ENCODE data around the gene AQP10. TPM values are rescaled to one million over a fixed set of nuclear protein-coding genes. Genes with fewer than 3 reads are reported as not detected.
"Not testable (repeated sequence)": the region's sequence is repeated elsewhere in the genome, so short reads cannot be mapped to it uniquely, and the experiment has no call there.

AQP10 gene
- total RNA-seq, 2 donors from 2014 or later = not detected

DNA sequence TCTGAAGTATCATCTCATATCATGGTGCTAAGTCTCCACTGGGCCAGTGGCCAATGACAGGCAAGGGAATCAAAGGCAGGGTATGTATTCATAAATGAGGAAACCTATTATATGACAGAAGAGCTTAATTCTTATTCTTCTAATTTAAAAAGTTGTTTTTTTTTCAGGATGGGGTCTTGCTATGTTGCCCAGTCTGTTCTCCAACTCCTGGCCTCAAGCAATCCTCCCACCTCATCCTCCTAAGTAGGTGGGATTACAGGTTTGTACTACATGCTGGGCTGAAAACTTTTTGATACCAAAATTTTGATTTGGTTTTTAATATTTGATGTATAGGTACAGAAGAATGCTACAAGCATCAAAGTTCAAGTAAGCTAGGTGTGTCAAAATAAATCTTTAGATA, 39.4 kb downstream of the AQP10 start:
- intact Hi-C loops (cut with DNase I) = no loop called here
- DNase-seq = no peak
- ATAC-seq = no peak

DNA sequence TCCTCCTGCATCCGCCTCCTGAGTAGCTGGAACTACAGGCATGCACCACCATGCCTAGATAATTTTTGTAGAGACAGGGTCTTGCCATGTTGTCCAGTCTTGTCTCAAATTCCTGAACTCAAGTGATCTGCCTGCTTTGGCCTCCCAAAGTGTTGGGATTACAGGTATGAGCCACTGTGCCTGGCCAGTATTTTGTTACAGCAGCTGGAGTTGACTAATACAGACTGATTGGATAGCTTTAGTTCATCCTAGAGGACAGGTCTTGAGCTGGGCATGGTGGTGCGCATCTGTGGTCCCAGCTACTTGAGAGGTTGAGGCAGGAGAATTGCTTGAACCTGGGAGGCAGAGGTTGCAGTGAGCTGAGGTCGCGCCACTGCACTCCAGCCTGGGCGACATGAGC, 40.0 kb downstream of the AQP10 start:
- DNase-seq; ATAC-seq; intact Hi-C loops (cut with DNase I): not testable (repeated sequence)

DNA sequence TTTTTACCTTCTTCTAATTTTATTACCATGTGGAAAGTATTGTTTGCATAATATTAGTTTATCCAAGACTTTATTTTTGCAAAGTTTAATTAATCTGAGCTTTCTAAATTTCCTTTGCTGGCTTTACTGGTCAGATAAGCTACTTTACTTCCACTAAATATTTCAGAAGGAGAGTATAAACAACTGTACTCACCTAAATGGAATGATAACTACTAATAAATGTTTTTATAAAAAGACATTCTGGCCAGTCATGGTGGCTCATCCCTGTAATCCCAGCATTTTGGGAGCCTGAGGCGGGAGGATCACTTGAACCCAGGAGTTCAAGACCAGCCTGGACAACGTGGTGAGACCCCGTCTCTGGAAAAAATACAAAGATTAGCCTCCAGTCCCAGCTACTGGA, 40.5 kb downstream of the AQP10 start:
- DNase-seq = no peak
- ATAC-seq = no peak
- intact Hi-C loops (cut with DNase I) = no loop called here

DNA sequence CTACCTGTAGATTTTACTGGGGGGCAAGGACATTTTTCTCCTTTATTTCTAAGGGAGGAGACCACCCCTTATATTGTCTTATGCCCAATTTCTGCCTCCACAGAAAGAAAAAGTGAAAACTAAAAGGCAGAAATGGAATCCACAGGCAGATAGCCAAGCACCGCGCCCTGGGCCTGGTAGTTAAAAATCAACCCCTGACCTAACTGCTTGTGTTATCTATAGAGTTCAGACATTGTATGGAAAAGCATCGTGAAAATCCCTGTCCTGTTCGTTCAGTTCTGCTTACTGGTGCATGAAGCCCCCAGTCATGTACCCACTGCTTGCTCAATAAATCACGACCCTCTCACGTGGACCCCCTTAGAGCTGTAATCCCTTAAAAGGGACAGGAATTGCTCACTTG, 50.5 kb downstream of the AQP10 start:
- ATAC-seq = no peak
- no peak for DNase-seq
- intact Hi-C loops (cut with DNase I) = no loop called here

DNA sequence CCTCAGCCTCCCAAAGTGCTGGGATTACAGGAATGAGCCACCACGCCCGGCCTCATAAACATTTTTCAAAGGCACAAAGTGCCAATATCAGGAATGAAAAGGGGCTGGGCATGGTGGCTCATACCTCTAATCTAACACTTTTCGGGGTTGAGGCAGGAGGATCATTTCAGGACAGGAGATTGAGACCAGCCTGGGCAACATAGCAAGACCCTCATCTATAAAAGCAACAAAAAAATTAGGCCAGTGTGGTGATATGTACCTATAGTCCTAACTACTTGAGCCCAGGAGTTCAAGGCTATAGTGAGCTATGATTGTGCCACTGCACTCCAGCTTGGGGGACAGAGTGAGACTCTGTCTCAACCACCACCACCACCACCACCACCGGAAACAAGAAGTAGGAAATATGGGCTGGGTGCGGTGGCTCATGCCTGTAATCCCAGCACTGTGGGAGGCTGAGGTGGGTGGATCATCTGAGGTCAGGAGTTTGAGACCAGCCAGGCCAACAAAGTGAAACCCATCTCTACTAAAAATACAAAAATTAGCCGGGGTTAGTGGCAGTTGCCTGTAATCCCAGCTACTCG, 53.0 kb downstream of the AQP10 start:
- intact Hi-C loops (cut with DNase I); DNase-seq; ATAC-seq: not testable (repeated sequence)

Other genes starting within 250 kb of the AQP10 start
- under 1 TPM; 0.13 to 0.74 TPM for gene NUP210L, start 166.0 kb upstream of the AQP10 start, total RNA-seq
- gene TPM3, start 129.0 kb upstream of the AQP10 start, total RNA-seq = 100 to 1,000 TPM; 287 to 561 TPM
- gene CFAP141, start 114.8 kb upstream of the AQP10 start, total RNA-seq = not detected
- gene UBAP2L, start 100.1 kb upstream of the AQP10 start, total RNA-seq = 100 to 1,000 TPM in 1 of 2 donors, 10 to 100 TPM in 1; 88.5 to 106 TPM
- 100 to 1,000 TPM; 112 to 120 TPM for gene HAX1, start 48.5 kb upstream of the AQP10 start, total RNA-seq
- gene ATP8B2, start 4.4 kb downstream of the AQP10 start, total RNA-seq = 10 to 100 TPM; 23.7 to 31.0 TPM
- gene IL6R, start 84.2 kb downstream of the AQP10 start, total RNA-seq = 10 to 100 TPM; 11.2 to 11.4 TPM
- 1 to 10 TPM; 3.4 to 3.6 TPM for gene TDRD10, start 181.1 kb downstream of the AQP10 start, total RNA-seq
- gene SHE, start 181.3 kb downstream of the AQP10 start, total RNA-seq = 10 to 100 TPM; 13.5 to 21.4 TPM
- gene UBE2Q1, start 237.6 kb downstream of the AQP10 start, total RNA-seq = 10 to 100 TPM; 45.8 to 57.9 TPM
- under 1 TPM in 1 of 2 donors, not detected in 1; 0.05 TPM for gene CHRNB2, start 246.7 kb downstream of the AQP10 start, total RNA-seq